HCT116 (cell line): ENCODE results near the gene RPTOR. TPM values are rescaled to one million over a fixed set of nuclear protein-coding genes. Genes with fewer than 3 reads are reported as not detected.

Experiments used
- ATAC-seq: fragments of 200-7000 bp; cut with Tn5 transposase; 2 replicates; pipeline ENCODE4 v1.9.1; 2020; ENCODE audit warnings: mild to moderate bottlenecking, moderate library complexity
- BruUV-seq: library from RNA; stranded (reverse); fragments of 400-500 nt; replicated peaks from 2 replicates; lab custom pipeline; 2021; lab: Mats Ljungman, UMichigan
- CTCF ChIA-PET: fragments of 300-600 bp; sonication (Branson Sonifier 250); formaldehyde crosslinking; loops from one replicate; lab custom pipeline; 2021; ENCODE audit warnings: antibody characterized with exemption; lab: Charles Lee
- POLR2A ChIA-PET: fragments of 300-600, 350-600 bp; sonication (Branson Sonifier 250); formaldehyde crosslinking; loops from one replicate; lab custom pipeline; 2021; ENCODE audit warnings: antibody characterized with exemption; lab: Charles Lee
- RAD21 ChIA-PET, 2 experiments: fragments of 300-600 bp; sonication (Branson Sonifier 250); formaldehyde crosslinking; loops; one replicate each; lab custom pipeline; 2023; ENCODE audit warnings: low total read pairs in 2 of 2; ENCODE audit not compliant: uncharacterized antibody in 2 of 2, unreplicated experiment in 2 of 2, low non-redundant PET in 1 of 2; lab: Charles Lee
- DNase-seq: peaks from one replicate; pipeline ENCODE4 v3.0.0-alpha.2; 2010; ENCODE audit warnings: low read depth, low spot score
- H2AFZ ChIP-seq: fragments of 200-600 bp; shearing (Covaris generic), sonication (generic); 2 replicates; pipeline ENCODE4 v1.6.1; 2017; ENCODE audit warnings: low read depth, mixed run types, mixed read lengths, antibody characterized with exemption, low read length; ENCODE audit not compliant: poor library complexity, severe bottlenecking
- H3K27ac ChIP-seq: 2 replicates; pipeline ENCODE4 v1.5.1; 2012; ENCODE audit warnings: low read depth, low read length
- H3K27me3 ChIP-seq: fragments of 200-600 bp; sonication (generic); 2 replicates; pipeline ENCODE4 v1.6.1; 2016; ENCODE audit warnings: mixed run types, low read length, mixed read lengths; ENCODE audit not compliant: insufficient read depth
- H3K36me3 ChIP-seq, 2 experiments: fragments of 200-500 bp in 1 of 2; fragments of 200-600 bp in 1 of 2; sonication (Bioruptor generic) in 1 of 2; sonication (generic) in 1 of 2; 2 replicates each; pipeline versions ENCODE4 v1.5.1 to v1.6.1; 2014 to 2016; ENCODE audit warnings: low read length in 2 of 2, inconsistent platforms in 1 of 2, mixed read lengths in 1 of 2, mixed run types in 1 of 2; ENCODE audit not compliant: insufficient read depth in 2 of 2, control insufficient read depth in 1 of 2
- H3K4me1 ChIP-seq, 2 experiments: fragments of 200-600 bp in 1 of 2; sonication (generic) in 1 of 2; 2 replicates each; pipeline versions ENCODE4 v1.5.1 to v1.6.1; 2012 to 2017; ENCODE audit warnings: low read length in 2 of 2, inconsistent platforms in 1 of 2, mild to moderate bottlenecking in 1 of 2, mixed read lengths in 1 of 2, mixed run types in 1 of 2, moderate library complexity in 1 of 2; ENCODE audit not compliant: insufficient read depth in 2 of 2, control insufficient read depth in 1 of 2
- H3K4me2 ChIP-seq: fragments of 200-600 bp; sonication (generic); 2 replicates; pipeline ENCODE4 v1.6.1; 2017; ENCODE audit warnings: mixed run types, low read length, mixed read lengths
- H3K4me3 ChIP-seq, 2 experiments: fragments of 200-600 bp in 1 of 2; sonication (generic) in 1 of 2; replicated peaks in 1 of 2; 2 replicates each; pipeline ENCODE4 v1.5.1; 2011 to 2016; ENCODE audit warnings: low read length in 2 of 2, control low read depth in 1 of 2, low read depth in 1 of 2, mild to moderate bottlenecking in 1 of 2, mixed read lengths in 1 of 2, mixed run types in 1 of 2
- H3K79me2 ChIP-seq: fragments of 200-600 bp; sonication (generic); 2 replicates; pipeline ENCODE4 v1.6.1; 2017; ENCODE audit warnings: mild to moderate bottlenecking, mixed run types, low read length, moderate library complexity, mixed read lengths; ENCODE audit not compliant: insufficient read depth
- H3K9ac ChIP-seq: fragments of 200-600 bp; sonication (generic); 2 replicates; pipeline ENCODE4 v1.6.1; 2016; ENCODE audit warnings: low read length, mixed read lengths
- H3K9me2 ChIP-seq: fragments of 200-600 bp; sonication (generic), shearing (Covaris generic); 2 replicates; pipeline ENCODE4 v1.6.1; 2017; ENCODE audit warnings: mixed run types, mild to moderate bottlenecking, moderate library complexity; ENCODE audit not compliant: insufficient read depth
- H3K9me3 ChIP-seq, 2 experiments: fragments of 200-500 bp in 1 of 2; fragments of 200-600 bp in 1 of 2; sonication (Bioruptor generic) in 1 of 2; sonication (generic) in 1 of 2; 2 replicates each; pipeline ENCODE4 v1.6.1; 2014 to 2017; ENCODE audit warnings: low read length in 2 of 2, mixed read lengths in 2 of 2, inconsistent platforms in 1 of 2, low read depth in 1 of 2, mild to moderate bottlenecking in 1 of 2, mixed run types in 1 of 2, moderate library complexity in 1 of 2; ENCODE audit not compliant: control insufficient read depth in 1 of 2, insufficient read depth in 1 of 2
- H4K20me1 ChIP-seq: fragments of 200-600 bp; sonication (generic), shearing (Covaris generic); 2 replicates; pipeline ENCODE4 v1.6.1; 2017; ENCODE audit warnings: mixed run types, mild to moderate bottlenecking, moderate library complexity; ENCODE audit not compliant: insufficient read depth
- CBX3 ChIP-seq: IDR thresholded peaks from 2 replicates; pipeline ENCODE4 v1.6.1; 2012; ENCODE audit warnings: low read depth
- CEBPB ChIP-seq: IDR thresholded peaks from 2 replicates; pipeline ENCODE4 v1.6.1; 2012; ENCODE audit warnings: low read depth
- EGR1 ChIP-seq: IDR thresholded peaks from 2 replicates; pipeline ENCODE4 v1.6.1; 2012; ENCODE audit warnings: low read depth
- ELF1 ChIP-seq: IDR thresholded peaks from 2 replicates; pipeline ENCODE4 v1.6.1; 2012; ENCODE audit warnings: low read depth, borderline replicate concordance
- EZH2 ChIP-seq: fragments of 200-600 bp; sonication (generic); IDR thresholded peaks from 2 replicates; pipeline ENCODE4 v1.6.1; 2017; ENCODE audit warnings: antibody characterized with exemption, mixed run types
- POLR2AphosphoS5 ChIP-seq: IDR thresholded peaks from 2 replicates; pipeline ENCODE4 v1.6.1; 2011; ENCODE audit warnings: mild to moderate bottlenecking, low read depth, low read length, moderate library complexity
- RAD21 ChIP-seq: IDR thresholded peaks from 2 replicates; pipeline ENCODE4 v1.6.1; 2012; ENCODE audit warnings: low read depth, mild to moderate bottlenecking
- SP1 ChIP-seq: IDR thresholded peaks from 2 replicates; pipeline ENCODE4 v1.6.1; 2012; ENCODE audit warnings: low read depth
- TCF7L2 ChIP-seq: IDR thresholded peaks from 2 replicates; pipeline ENCODE4 v1.7.0; 2011; ENCODE audit warnings: borderline replicate concordance, inconsistent platforms; ENCODE audit not compliant: insufficient read depth, insufficient read length; ENCODE audit errors: extremely low read depth
- ZFX ChIP-seq: fragments of 450-650 bp; IDR thresholded peaks from 2 replicates; pipeline ENCODE4 v1.6.1; 2017
- ZNF274 ChIP-seq: fragments of 200-500 bp; sonication (Bioruptor generic); IDR thresholded peaks from 2 replicates; pipeline ENCODE4 v1.6.1; 2014; ENCODE audit warnings: mild to moderate bottlenecking, low read depth, low read length, inconsistent platforms
- intact Hi-C: fragments of 100-400 bp; cut with micrococcal nuclease; formaldehyde crosslinking; loops from 2 replicates; pipeline ENCODE4 v1.10.0; 2022
- total RNA-seq: library from RNA; stranded (reverse); gene quantifications from one replicate; pipeline ENCODE4 v1.2.1, GENCODE V29; 2021; ENCODE audit not compliant: unreplicated experiment
- TF ChIP-seq, protein P1 (sequence below), 3 experiments: fragments of 200-600 bp in 1 of 3; sonication (generic) in 1 of 3; IDR thresholded peaks in 2 of 3; conservative IDR thresholded peaks in 1 of 3; 2 replicates each; pipeline ENCODE4 v1.5.1; 2012 to 2017; ENCODE audit warnings: low read depth in 2 of 3, low read length in 2 of 3, antibody characterized with exemption in 1 of 3, borderline replicate concordance in 1 of 3, control low read depth in 1 of 3, mild to moderate bottlenecking in 1 of 3, mixed read lengths in 1 of 3, mixed run types in 1 of 3, moderate library complexity in 1 of 3; ENCODE audit not compliant: insufficient read depth in 1 of 3
- TF ChIP-seq, protein P2 (sequence below): IDR thresholded peaks from 2 replicates; pipeline ENCODE4 v1.6.1; 2012
- TF ChIP-seq, protein P3 (sequence below): IDR thresholded peaks from 2 replicates; pipeline ENCODE4 v1.6.1; 2012

RPTOR gene
- total RNA-seq, 1 experiment from 2014 or later: 69.5 TPM

DNA sequence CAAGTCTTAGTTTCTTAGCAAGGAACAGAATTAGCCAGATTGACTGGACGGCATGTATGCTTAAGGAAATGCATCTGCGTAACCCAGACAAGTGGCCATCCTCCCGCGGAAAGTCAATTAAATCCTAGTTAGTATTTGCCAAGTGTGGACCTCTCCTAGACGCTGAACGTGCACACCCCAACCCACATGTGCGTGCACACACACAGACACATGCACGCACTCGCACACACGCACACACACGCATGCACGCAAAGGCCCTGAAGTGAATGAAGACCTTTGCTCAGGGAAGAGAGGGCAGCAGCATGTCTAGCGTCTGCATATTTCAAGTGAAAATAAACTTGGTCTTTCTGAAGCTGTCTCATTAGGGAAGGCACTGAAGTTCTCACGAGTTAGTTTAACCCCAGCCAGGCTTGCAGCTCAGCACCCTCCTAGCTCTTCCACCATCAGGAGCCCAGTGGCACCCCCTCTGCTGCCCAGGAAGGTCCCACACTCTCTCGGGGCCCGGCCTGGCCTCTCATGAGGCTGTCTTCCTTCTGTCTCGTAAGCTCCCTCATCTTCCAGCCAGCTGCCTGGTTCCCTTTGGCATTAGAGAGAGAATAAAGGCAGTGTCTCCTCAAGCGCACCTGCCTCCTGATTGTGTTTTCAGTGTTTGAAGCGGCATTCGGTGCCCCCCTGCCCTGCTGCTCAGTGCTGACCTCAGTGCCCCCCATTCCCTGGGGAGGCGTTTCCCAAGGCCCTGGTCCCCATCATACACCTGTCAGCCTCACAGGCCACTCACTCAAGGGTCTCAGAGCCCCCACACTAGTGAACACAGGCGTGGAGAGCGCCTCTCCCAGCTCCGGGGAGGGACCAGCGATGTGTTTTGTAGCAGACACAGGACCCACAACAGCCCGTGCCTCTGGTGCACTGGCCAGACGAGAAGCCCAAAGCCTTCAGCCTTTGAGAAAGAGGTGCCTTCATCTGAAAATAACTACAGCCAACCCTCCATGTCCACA, 394.8 kb downstream of the RPTOR start (continued):
- TF ChIP-seq, protein P1, sequence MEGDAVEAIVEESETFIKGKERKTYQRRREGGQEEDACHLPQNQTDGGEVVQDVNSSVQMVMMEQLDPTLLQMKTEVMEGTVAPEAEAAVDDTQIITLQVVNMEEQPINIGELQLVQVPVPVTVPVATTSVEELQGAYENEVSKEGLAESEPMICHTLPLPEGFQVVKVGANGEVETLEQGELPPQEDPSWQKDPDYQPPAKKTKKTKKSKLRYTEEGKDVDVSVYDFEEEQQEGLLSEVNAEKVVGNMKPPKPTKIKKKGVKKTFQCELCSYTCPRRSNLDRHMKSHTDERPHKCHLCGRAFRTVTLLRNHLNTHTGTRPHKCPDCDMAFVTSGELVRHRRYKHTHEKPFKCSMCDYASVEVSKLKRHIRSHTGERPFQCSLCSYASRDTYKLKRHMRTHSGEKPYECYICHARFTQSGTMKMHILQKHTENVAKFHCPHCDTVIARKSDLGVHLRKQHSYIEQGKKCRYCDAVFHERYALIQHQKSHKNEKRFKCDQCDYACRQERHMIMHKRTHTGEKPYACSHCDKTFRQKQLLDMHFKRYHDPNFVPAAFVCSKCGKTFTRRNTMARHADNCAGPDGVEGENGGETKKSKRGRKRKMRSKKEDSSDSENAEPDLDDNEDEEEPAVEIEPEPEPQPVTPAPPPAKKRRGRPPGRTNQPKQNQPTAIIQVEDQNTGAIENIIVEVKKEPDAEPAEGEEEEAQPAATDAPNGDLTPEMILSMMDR (IDR thresholded peaks at IDR 0.05 in 2 of 3, conservative IDR thresholded peaks at IDR 0.05 in 1 of 3; ENCODE audit: borderline replicate concordance in 1 of 3, insufficient read depth in 1 of 3, low read depth in 2 of 3, low read length in 2 of 3): no peak
- no peak for TF ChIP-seq TCF7L2
- no peak for TF ChIP-seq SP1
- no peak for TF ChIP-seq ELF1
- TF ChIP-seq CBX3: no peak
- no peak for TF ChIP-seq RAD21
- TF ChIP-seq ZNF274: no peak

DNA sequence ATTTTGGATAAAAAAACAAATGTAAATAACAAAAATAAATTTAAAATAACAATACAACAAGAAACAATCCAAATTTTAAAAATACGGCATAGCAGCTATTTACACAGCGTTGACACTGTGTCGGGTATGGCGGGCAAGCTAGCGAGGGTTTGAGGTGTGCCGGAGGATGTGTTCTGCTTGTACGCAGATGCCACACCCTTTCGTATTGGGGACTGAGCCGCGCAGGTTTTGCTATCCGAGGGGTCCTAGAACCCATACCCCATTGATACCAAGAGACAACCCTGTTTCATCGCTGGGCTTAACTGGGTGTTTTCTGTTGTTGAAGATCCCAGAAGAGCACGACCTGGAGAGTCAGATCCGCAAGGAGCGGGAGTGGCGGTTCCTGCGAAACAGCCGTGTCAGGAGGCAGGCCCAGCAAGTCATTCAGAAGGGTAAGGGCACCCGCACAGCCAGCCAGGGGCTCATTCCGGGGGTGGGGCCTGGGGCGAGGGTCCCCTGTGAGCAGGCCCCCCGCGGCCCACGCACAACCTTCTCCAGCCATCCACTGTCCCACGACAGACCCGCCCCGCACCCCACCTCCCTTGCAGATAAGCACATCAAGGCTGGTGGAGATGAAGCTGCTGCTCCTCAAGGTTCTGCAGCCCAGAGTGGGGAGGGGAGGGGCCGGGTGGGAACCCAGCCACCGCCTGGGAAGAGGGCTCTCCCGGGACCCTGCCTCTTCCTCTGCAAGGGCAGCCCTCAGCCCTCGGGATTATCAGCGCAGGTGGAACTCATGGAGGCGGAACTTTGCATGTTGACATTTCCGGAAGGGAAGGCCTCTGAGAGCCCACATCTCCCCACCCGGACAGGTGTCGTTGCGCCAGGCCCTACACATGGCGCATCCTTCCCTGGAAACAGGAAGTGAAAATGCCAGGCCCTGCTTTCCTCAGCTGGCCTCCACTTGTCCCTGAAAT, 395.8 kb downstream of the RPTOR start:
- no peaks in the 10 kb centered on the region for H3K9me3 ChIP-seq
- RAD21 ChIA-PET: no interaction called here
- BruUV-seq: no TSS peak
- no peaks in the 10 kb centered on the region for H3K9me2 ChIP-seq
- no peak overlapping the region for H3K27ac ChIP-seq
- CTCF ChIA-PET: no interaction called here
- H3K4me1 ChIP-seq: no peaks in the 10 kb centered on the region
- no peak overlapping the region for H3K4me2 ChIP-seq
- no peaks in the 10 kb centered on the region for H3K79me2 ChIP-seq
- no peaks in the 10 kb centered on the region for H3K27me3 ChIP-seq
- H3K36me3 ChIP-seq: peaks cover 4 to 6% of the 10 kb centered on the region in 2 experiments; a peak in 2 of 4 replicates
- ATAC-seq (no peak), DNase-seq (no peak)
- POLR2A ChIA-PET: no interaction called here
- no peaks in the 10 kb centered on the region for H4K20me1 ChIP-seq
- intact Hi-C loops: no loop called here
- no peak overlapping the region for H3K4me3 ChIP-seq
- no peak overlapping the region for H3K9ac ChIP-seq
- no peak overlapping the region for H2AFZ ChIP-seq
- TF ChIP-seq, protein P2, sequence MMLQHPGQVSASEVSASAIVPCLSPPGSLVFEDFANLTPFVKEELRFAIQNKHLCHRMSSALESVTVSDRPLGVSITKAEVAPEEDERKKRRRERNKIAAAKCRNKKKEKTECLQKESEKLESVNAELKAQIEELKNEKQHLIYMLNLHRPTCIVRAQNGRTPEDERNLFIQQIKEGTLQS: no peak
- TF ChIP-seq ZNF274 (no peak), POLR2AphosphoS5 (no peak), CEBPB (no peak), EGR1 (no peak), EZH2 (no peak), ZFX (no peak)
- TF ChIP-seq, protein P3, sequence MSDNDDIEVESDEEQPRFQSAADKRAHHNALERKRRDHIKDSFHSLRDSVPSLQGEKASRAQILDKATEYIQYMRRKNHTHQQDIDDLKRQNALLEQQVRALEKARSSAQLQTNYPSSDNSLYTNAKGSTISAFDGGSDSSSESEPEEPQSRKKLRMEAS: no peak
- TF ChIP-seq, protein P1 (IDR thresholded peaks at IDR 0.05 in 2 of 3, conservative IDR thresholded peaks at IDR 0.05 in 1 of 3; ENCODE audit: borderline replicate concordance in 1 of 3, insufficient read depth in 1 of 3, low read depth in 2 of 3, low read length in 2 of 3): no peak
